Spleen (tissue), 11 donors: ENCODE results near the gene NHLRC4. TPM values are rescaled to one million over a fixed set of nuclear protein-coding genes. Genes with fewer than 3 reads are reported as not detected.

ENCODE experiments used
- DNase-seq: peaks from one replicate; pipeline ENCODE4 v3.0.0-alpha.2; 2020
- H3K27ac ChIP-seq, 8 donors: fragments of 200-600 bp; sonication (generic) in 7 of 8; 1 replicate in 4 of 8; 2 replicates in 4 of 8; pipeline versions ENCODE4 v1.5.0 to v1.8.0; 2016 to 2021; ENCODE audit warnings: inconsistent platforms in 4 of 8, mild to moderate bottlenecking in 4 of 8, moderate library complexity in 1 of 8
- H3K27me3 ChIP-seq, 7 donors: fragments of 200-600 bp; sonication (generic) in 6 of 7; replicated peaks in 1 of 7; 1 replicate in 4 of 7; 2 replicates in 3 of 7; pipeline versions ENCODE4 v1.5.0 to v1.8.0; 2016 to 2021; ENCODE audit warnings: inconsistent platforms in 3 of 7, mild to moderate bottlenecking in 1 of 7
- H3K36me3 ChIP-seq, 6 donors: fragments of 200-600 bp; sonication (generic) in 5 of 6; 1 replicate in 4 of 6; 2 replicates in 2 of 6; pipeline versions ENCODE4 v1.5.0 to v1.8.0; 2016 to 2021; ENCODE audit warnings: inconsistent platforms in 2 of 6
- H3K4me1 ChIP-seq, 6 donors: fragments of 200-600 bp; sonication (generic) in 5 of 6; 1 replicate in 3 of 6; 2 replicates in 3 of 6; pipeline versions ENCODE4 v1.5.0 to v1.8.0; 2016 to 2021; ENCODE audit warnings: inconsistent platforms in 3 of 6
- H3K4me3 ChIP-seq, 8 donors: fragments of 200-600 bp; sonication (generic) in 7 of 8; 1 replicate in 4 of 8; 2 replicates in 4 of 8; pipeline versions ENCODE4 v1.5.0 to v1.8.0; 2016 to 2021; ENCODE audit warnings: inconsistent platforms in 4 of 8, mild to moderate bottlenecking in 4 of 8, moderate library complexity in 2 of 8
- H3K9me3 ChIP-seq, 8 donors: fragments of 200-600 bp; sonication (generic) in 7 of 8; 1 replicate in 4 of 8; 2 replicates in 4 of 8; pipeline versions ENCODE4 v1.5.0 to v1.8.0; 2016 to 2021; ENCODE audit warnings: inconsistent platforms in 4 of 8
- CTCF ChIP-seq, 11 experiments: fragments of 200-600 bp in 7 of 11; fragments of 450-650 bp in 4 of 11; sonication (generic) in 4 of 11; IDR thresholded peaks in 8 of 11; conservative IDR thresholded peaks in 3 of 11; 1 replicate in 7 of 11; 2 replicates in 4 of 11; pipeline versions ENCODE4 v1.4.0 to v1.8.0; 2016 to 2021; ENCODE audit warnings: antibody characterized with exemption in 11 of 11, inconsistent platforms in 4 of 11, mild to moderate bottlenecking in 1 of 11
- POLR2A ChIP-seq, 3 donors: fragments of 450-650 bp; IDR thresholded peaks; one replicate each; pipeline ENCODE4 v1.5.1; 2017; ENCODE audit warnings: antibody characterized with exemption in 3 of 3, mild to moderate bottlenecking in 1 of 3
- POLR2AphosphoS5 ChIP-seq, 3 donors: sonication (generic); formaldehyde crosslinking; IDR thresholded peaks; one replicate each; pipeline ENCODE4 v1.5.1; 2017; ENCODE audit warnings: antibody characterized with exemption in 3 of 3
- WGBS, 5 donors: extraction: QIAGEN DNeasy Blood & Tissue Kit in 3 of 5; methylation state at CpG; one replicate each; pipeline versions ENCODE4 v1.1.5 to v1.1.7; 2013 to 2018; 5-methylcytosine and 5-hydroxymethylcytosine counted together
- intact Hi-C: fragments of 100-400 bp; cut with DNase I; formaldehyde crosslinking; loops from one replicate; pipeline ENCODE4 v1.15.0; 2023; ENCODE audit warnings: low total_unique reads
- polyA plus RNA-seq, 3 donors: library from polyadenylated mRNA; stranded (reverse); fragments of 200-250 nt; gene quantifications; one replicate each; pipeline ENCODE4 v1.2.1, GENCODE V29; 2013
- total RNA-seq, 7 donors: library from RNA; depleted of rRNA in 3 of 7; stranded (reverse); fragments of >200 nt in 3 of 7; fragmentation: NEBNext Ultra II Directional in 4 of 7; extraction: Animal tissue kit (Norgen Biotek cat#: 25700) in 4 of 7; gene quantifications; one replicate each; pipeline versions ENCODE4 v1.1.0 to v1.2.1, GENCODE V29; 2016 to 2021
- donor health status: healthy with polysubstance abuse.
- donor health status: DM: no; HTN: no; CAD: no; lungs with moderate emphysema.
- donor health status: DM: no; HTN: no; CAD: no.
- donor health status: Bipolar disorder and iron deficiency.
- donor health status: healthy.
- donor health status: DM: no; HTN: no; CAD: no.
- donor health status: DM: yes; HTN: yes; CAD: no.

NHLRC4 gene
- total and polyA plus RNA-seq, 10 donors: 1.5 to 8.8 (median 4.2) TPM

- peaks cover 31 to 68% (median 53%) of the 10 kb centered on the region in 6 donors for H3K4me1 ChIP-seq
- no peaks in the 10 kb centered on the region for H3K27me3 ChIP-seq
- H3K4me3 ChIP-seq: no peak overlapping the region
- 83 to 96% (median 90%) methylated on average over 8 of the region's 8 CpGs for WGBS, 5 donors
- TF ChIP-seq POLR2A (IDR thresholded peaks at IDR 0.05) (no peak), POLR2AphosphoS5 (IDR thresholded peaks at IDR 0.05) (peak in 1 of 3 donors; percentile 54)
- peak overlapping the region in 1 of 8 donors; percentile 100 for H3K27ac ChIP-seq
- no peak for DNase-seq
- no peaks in the 10 kb centered on the region for H3K9me3 ChIP-seq
- H3K36me3 ChIP-seq: peaks cover 0 to 18% (median 9%) of the 10 kb centered on the region in 6 donors
- intact Hi-C loops: no loop called here
These were observed 41.7 kb upstream of the NHLRC4 start for GRCh38 chr16:525123-525519.

GRCh38 chr16:525520-526180 lies 41.2 kb upstream of the NHLRC4 start:
- peaks cover 34 to 73% (median 58%) of the 10 kb centered on the region in 6 donors for H3K4me1 ChIP-seq
- no peak for TF ChIP-seq POLR2A (IDR thresholded peaks at IDR 0.05)
- no peak for TF ChIP-seq CTCF (IDR thresholded peaks at IDR 0.05 in 8 of 11, conservative IDR thresholded peaks at IDR 0.05 in 3 of 11)
- TF ChIP-seq POLR2AphosphoS5 (IDR thresholded peaks at IDR 0.05): no peak
- H3K27ac ChIP-seq: peak overlapping the region in 3 of 8 donors; percentile 96 to 100 (median 98)
- no peaks in the 10 kb centered on the region for H3K27me3 ChIP-seq
- peaks cover 0 to 18% (median 3%) of the 10 kb centered on the region in 6 donors for H3K36me3 ChIP-seq
- peak overlapping the region in 5 of 8 donors; percentile 68 to 86 (median 77) for H3K4me3 ChIP-seq
- intact Hi-C loops: no loop called here
- 59 to 71% (median 69%) methylated on average over 13 of the region's 13 CpGs for WGBS, 5 donors
- H3K9me3 ChIP-seq: no peaks in the 10 kb centered on the region
- DNase-seq: no peak

GRCh38 chr16:526181-527014 lies 40.4 kb upstream of the NHLRC4 start:
- WGBS, 5 donors: 4 to 15% (median 8%) methylated on average over 21 to 26 of the region's 26 CpGs
- peaks cover 37 to 81% (median 62%) of the 10 kb centered on the region in 6 donors for H3K4me1 ChIP-seq
- intact Hi-C loops: no loop called here

More at GRCh38 chr16:526181-527014, 40.4 kb upstream of the NHLRC4 start:
- DNase-seq: no peak
- Histone ChIP-seq H3K36me3 (peaks cover 0 to 18% (median 0%) of the 10 kb centered on the region in 6 donors), H3K27me3 (no peaks in the 10 kb centered on the region), H3K4me3 (peak overlapping the region; percentile 68 to 86 (median 78)), H3K27ac (peak overlapping the region; percentile 96 to 100 (median 98)), H3K9me3 (no peaks in the 10 kb centered on the region)
- TF ChIP-seq POLR2AphosphoS5 (IDR thresholded peaks at IDR 0.05) (no peak), POLR2A (IDR thresholded peaks at IDR 0.05) (no peak), CTCF (IDR thresholded peaks at IDR 0.05 in 8 of 11, conservative IDR thresholded peaks at IDR 0.05 in 3 of 11) (no peak)
